ENCODE results near the gene FOXN1.

FOXN1 gene

DNA sequence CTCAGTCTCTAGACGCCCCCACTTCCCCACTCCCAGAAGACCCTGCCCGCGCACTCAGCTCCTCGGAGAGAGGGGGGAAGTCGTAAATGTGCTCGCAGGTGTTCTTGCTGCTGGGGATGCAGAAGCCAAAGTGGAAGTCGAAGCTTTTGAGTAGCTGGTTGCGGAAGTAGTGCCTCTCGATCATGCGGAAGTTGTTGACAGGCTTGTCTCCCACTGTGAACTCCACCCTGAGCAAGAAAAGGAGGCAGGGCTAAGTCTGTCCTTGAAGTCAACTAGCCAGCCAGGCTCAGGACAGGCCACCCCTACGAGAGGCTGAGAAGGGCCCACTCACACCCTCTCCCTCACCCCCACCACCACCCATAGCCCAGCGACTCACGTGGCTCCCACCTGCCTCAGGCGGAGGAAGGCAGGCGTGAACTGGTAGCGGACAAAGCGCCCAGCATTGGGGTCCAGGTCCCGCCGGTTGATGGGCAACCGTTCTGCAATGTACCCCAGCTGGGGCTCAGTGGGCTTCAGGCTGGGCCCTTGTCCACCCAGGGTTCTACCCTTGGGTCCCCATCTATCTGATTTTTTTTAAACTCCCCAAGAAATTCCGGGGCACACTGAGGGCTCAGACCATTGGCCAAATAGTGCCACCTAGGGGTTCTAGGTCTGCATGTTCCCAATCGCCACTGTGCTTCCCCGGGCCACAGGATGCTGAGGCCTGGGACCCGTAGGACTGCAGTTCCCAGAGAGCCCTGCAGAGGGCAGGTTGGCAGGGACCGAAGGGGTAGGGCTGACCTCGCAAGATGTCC, 41.7 kb downstream of the FOXN1 start:
- DNase-seq (ENCODE audit: low read depth): peak; percentile 11

DNA sequence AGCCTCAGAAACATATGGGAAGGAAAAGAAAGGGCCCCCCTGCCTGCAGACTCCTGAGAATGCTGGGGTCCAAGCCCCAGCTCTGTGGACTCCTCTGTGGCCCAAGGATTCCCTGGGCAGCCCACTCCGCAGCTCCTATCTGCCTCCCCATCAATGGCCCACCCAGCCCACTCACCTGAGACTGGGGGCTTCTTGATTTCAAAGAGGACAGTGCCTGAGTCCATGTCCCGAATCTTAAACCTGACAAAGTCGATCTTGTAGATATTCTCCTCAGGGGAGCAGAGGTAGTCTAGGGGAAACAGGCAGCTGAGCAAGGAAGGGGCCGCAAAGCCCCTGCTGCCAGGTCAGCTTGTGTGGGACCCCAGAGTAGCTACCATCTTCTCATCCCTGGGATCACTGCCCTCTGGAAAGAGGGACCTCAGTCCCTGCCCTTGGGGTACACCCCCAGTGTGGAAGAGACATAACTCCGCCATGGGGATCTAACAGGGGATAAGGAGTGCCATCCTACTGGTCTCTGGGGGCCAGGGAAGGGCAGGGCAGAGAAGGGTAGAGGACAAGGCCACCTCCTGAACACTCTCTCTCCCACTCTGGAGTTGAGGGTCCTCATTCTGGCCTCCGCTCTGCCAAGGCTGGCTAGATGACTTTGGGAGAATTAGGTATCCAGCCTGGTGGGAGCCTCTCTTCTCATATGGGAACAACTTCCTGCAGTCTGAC, 42.4 kb downstream of the FOXN1 start:
- no peak for DNase-seq (ENCODE audit: low read depth)

DNA sequence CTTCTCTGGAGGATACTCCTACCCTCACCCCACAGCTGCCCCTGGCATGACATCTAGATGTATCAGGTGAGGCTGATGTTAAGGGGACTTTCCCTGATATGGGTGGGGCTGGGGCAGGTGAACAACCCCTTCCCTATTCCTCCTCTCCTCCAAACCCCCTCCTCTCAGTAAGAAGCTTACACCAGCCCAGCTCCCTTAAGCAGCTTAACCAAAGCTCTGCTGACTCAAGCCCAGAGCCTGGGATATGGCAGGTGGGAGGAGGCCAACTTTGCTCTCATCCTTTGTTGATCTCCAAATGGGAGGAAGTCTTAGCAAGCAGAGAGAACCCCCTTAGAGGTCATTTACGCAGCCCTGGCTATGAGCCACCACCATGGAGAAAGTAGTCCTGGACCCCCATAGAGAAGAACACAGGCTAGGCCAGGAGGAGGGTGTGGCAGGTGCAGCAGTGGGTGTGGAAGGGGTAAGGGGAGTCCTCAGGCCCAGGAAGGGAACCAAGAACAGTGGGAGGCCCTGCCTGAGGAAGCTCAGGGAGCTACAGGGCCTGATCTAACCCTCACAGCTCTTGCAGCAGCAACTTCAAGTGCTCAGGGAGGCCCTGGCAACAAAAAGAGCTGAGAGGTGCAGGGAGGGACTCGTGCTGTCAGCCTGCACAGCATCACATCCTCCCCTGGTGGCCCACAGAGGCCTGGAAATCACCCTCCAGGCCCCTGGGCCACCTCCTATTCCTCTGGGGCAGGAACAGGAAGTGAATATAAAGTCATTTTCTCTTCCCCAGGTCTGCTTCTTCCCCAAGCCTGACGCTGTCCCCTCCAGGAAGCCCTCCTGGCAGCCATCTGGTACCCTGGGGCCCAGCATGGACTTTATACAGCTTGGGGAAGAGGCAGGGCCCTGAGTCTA, 43.3 kb downstream of the FOXN1 start:
- DNase-seq (ENCODE audit: low read depth): peak; percentile 15

DNA sequence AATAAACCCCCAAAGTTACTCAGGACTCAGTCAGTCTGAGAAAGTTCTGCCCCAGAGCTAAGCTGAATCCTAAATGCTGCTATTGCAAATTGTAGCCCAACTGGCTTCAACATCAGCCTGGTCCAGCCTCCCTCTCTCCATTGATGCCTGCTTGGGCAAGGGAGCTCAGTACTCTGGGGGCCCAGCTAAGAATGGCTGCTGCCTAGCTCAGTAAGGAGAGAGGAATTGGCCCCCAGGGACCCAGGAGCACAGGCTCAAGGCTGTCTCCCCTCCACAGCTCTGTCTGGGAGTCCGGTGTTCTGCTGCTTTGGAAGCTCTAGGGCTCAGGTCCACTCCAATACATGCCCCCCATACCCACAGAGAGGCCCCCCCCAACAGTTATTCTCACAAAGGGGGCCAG, 44.7 kb downstream of the FOXN1 start:
- DNase-seq (ENCODE audit: low read depth): no peak

DNA sequence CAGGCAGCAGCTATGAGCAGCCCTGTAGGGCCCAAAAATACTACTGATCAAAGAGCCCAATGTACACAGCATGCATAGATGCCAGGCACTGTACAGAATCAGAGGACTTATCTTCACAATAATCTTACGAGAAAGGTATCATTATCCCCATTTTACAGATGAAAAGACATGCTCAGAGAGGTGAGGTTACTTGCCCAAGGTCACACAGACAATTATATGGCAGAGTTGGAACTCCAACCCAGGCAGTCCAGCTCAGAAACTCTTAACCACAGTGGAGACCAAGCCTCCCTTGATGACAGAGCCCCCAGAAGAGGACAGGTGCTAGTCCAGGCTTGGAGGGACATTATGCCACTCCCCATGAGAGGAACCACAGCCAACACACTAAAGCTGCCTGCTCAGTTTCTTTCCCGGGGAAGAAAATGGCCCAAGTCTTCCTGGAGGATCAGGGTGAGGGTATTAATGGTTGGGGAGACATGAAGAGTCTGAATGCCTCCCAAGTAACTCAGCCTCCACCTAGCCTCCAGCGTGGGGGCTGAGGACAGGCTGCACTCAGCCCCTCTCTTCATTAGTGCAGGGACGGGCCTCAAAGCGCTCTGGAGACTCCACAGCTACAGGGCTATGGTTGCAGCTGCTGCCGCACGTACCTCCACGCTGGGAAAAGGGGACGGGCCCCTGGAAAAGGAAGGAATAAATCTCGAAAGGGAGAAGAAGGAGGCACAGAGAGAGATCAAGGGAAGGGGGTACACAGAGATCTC, 45.5 kb downstream of the FOXN1 start:
- no peak for DNase-seq (ENCODE audit: low read depth)

DNA sequence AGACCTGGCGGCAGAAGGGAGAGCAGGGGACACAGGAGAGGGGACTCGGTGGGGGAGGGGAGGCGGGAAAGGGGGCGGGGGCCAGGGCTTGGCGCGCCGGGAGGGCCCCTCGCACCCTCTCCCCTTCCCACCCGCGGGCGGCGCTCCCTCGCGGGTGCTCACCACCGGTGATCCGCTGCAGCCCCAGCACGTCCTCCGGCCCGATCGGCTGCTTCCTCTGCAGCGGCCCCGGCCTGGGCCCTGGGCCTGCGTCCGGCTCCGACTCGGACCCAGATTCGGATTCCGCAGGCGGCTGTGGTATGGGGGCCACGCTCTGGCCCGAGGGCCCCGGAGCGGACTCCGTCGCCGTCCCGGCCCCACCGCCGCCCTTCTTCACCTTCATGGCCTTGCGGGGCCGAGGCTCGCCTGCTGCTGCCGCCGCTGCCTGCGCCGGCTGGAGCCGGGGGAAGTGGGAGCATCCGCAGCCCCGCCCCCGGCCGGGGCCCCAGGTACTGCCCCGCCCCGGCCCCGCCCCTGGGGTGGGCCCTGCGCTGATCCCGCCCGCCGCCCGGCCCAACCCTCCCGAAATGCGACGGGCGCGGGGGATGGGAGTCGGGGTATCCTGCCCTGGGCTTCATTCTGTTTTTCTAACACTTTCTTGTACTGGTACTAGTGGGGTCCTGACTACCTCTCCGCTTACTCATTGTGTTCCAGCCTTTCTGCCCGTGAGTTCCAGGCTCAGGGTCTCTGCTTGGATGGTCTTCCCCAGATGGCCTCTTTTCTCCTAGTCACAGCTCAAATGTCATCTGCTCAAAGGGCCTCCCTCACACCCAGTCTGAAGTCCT, 46.2 kb downstream of the FOXN1 start, which contains the start of gene UNC119:
UNC119 (minus strand) TSS at position 449 of the 824 bp plus-strand sequence; CDS start at position 382, 67 bp downstream.
- DNase-seq (ENCODE audit: low read depth): peak; percentile 61

DNA sequence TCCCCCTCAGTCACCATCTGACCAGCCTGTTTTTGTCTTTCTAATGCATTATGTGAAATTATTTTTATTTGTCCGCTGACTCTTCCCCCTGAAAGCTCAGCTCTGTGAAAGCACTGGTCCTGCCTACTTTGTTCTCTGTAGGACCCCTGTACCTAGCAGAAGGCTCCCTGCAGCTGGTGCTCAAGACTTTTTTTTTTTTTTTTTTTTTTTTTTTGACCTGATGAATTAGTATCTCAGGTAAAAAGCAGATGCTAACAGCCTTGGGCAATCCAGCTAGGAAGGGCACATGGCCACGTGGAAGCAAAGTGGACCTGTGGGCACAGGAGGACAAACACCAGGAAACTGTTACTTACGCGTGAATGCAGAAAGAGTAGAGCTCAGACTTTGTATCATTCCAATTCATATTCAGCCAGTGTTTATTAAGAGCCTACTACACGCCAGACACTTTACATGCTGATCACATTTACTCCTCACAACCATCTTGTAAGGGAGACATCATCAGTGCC, 46.9 kb downstream of the FOXN1 start:
- DNase-seq (ENCODE audit: low read depth): no peak

DNA sequence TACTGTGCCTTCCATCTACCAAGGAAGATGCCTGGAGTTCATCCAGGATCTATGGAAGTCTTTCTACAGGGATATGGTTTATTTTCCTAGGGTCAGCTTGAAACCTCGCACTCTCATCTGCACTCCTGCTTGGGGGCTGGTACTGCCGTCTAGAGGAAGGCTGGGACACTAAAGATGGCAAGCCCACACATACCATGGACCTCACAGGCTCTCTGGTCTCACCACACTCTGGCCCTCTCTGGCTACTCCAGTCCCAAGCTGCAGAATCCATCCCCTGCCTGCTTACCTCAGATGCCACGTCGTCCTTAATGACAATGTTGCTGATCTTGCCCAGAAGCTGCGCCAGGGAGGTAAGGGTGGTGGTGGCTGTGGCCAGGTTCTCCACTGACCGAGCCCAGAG, 48.4 kb downstream of the FOXN1 start:
- no peak for DNase-seq (ENCODE audit: low read depth)

DNA sequence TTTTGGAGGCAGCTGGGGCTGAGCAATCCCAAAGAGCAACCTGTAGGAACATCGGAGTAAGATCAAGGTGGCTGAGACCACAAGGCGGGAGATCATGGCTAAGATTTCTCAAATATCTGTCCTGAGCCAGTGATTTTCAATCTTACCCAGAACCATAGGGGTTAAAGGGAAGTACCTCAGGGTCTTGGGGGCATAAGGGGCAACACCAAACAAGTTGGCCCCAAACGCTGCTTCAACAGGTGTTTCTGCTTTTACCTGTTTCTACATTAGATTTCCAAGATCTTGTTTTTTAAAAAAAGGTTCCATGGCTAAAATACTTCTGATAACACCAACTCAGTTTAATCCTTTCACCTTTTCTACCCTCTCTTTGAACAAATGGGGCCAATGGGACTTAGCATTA, 48.9 kb downstream of the FOXN1 start:
- no peak for DNase-seq (ENCODE audit: low read depth)

DNA sequence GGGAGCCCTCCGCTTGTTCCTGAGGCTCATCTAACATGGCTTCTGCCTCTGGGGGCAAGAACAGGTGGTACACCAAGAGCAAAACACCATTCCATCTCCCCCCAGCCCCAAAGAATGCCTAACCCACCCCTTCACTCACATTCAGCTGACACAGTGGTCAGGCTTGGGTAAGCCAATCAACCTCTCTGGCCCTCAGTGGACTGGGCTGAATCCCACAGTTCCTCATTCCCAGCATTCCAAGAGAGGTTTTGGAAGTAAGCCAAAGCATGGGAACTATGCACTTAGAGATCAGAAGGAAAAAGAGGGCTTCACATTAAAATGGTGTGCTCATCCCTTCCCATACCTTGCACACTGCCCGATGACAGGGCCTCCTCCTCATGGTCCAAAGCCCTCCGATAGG, 57.3 kb downstream of the FOXN1 start:
- DNase-seq (ENCODE audit: low read depth): no peak

DNA sequence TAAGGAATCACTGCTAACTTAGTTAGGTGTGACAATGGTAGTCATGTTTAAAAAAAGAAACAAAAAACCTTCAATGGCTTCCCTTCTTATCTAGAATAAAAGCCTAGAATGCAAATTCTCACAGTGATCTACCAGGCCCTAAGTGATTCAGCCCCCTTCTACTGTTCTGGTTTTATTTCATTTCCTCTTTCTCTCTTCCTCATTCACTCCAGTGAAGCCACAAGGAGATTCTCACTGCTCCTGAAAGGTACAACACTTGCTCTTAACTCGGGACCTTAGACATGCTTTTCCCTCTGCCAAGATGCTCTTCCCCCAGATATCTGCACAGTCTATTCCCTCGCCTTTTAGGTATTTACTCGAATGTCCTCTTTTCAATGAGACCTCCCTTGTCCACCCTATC, 61.5 kb downstream of the FOXN1 start:
- DNase-seq (ENCODE audit: low read depth): no peak

DNA sequence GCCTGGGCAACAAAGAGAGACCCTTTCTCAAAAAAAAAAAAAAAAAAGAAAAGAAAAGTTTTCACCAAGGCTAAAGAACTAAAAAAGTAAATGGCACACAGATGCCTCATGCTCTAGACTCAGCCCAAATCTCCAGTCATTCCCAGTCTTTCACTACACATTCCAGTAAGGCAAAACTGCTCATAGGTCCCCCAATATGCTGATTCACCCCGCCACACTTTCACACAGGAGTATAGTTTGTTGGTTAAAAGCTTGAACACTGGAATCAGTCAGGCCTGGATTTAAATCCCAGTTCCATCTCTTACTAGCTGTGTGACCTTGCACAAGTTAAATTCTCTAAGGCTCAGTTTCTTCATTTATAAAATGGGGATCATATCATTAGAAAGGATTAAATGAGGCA, 63.3 kb downstream of the FOXN1 start:
- no peak for DNase-seq (ENCODE audit: low read depth)

DNA sequence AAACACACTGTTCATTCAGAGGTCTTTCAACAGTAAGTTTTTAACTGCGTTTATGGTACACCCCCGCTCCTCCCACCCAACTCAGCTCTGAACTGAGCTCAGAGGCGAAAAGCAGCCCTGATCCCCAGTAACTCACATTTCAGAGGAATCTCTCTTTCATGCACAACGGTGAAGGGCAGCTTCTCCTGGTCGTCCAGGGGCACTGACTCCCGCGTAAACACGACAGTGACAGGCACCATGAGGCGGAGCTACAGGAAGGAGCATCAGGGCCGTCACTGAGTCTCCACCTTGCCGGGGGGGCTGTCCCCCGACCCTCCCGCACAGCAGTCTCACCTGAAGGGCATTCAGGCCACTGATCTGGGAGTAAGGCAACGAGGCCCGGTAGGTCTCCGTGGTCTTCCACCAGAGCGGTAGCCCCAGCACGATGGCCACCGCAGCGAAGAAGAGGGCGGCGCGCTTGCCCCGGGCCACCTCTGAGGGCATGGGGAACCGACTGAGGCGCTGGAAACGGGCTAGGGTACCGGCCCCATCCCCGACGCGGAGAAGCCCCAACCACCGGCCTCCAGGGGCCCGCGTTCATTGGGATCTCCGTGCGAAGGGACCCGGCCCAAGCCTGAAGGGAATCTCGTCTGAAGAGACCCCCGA, 64.7 kb downstream of the FOXN1 start:
- DNase-seq (ENCODE audit: low read depth): peak; percentile 15

DNA sequence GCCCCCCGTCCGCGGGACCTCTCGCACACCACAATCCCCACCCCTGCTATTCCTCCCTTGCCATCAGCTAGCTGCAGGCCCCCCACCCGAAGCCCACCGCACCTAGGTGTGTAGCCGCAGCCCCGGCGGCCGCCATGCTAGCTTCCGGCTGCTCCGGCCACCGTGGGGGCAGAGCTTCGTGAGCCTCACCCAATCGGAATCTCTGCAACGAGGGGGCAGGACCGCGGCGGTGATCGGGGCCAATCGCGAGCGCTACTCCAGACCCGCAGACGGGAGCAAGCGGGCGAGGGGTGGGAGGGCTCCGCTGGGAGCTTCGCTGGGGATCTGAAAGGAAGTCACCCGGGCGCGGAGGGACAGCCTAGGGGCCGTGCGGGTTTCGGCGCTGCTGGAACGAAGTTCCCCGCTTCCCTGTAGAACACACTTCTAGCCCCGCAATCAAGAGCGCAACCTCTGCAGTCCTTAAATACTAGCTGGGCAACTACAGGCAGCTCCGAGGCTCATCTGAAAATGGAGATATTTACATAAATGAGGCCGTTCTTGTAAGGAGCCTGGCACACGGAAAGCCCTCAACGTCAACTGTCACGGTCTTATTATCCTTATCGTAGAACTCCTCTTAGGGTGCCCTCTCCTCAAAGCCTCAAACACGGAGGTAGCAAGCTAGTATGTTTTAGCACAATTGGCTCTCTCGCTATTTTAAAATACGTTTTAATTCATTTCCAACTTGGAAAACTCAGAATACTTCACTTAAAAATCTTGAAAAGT, 65.4 kb downstream of the FOXN1 start, which contains the start of gene PIGS:
PIGS (minus strand) TSS at position 164 of the 762 bp plus-strand sequence; CDS start at position 136, 28 bp downstream.
- DNase-seq (ENCODE audit: low read depth): peak; percentile 87

DNA sequence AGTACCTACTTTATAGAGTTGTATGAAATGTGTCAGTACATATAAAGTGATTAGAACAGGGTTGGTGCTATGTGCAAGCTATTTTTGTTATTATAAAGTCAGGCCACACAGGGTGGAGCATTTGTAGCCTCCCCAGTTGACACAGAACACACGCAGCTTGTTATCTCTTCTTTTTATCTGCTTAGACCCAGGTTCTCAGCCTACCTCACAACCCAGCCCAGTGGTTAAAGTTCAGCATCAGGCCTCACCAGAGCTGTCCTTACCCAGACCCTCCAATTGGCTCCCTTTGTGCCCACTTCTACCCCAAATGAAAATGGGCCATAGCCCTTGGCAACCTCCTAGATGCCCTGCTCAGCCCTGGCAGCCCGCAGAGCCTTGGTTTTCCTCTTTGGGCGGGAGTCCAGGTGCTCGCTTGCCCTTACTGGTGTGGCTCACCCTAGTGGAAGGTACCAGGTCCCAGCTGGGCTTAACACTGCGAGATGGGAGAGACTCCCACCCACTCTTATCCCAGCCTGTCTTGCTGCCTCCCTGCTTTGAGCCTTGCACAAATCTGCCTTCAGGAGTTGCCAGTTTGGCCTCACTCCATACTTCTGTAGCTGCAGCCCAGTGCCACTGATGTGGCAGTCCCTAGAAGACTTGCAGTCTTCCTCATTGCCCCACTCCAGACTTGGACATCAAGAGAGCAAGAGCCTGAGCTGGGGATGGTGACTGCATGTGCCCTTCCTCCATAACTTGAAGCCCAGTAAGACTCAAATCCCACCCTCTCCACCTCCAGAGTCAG, 66.3 kb downstream of the FOXN1 start:
- DNase-seq (ENCODE audit: low read depth): no peak

DNA sequence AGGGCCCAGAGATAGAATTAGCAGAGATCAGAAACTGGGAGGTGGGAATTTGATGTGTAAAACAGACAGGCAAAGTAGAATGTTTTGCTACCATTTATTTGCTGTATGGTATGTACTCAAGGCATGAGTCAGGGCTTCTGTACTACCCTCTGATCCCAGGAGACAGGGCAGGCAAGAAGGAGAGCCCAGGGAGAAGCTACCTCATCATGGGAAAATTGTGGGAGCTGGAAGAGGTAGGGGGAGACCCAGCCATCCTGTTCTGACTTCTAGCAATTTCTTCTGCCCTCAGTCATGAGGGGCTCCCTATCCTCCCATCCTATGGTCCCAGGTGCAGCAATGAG, 66.9 kb downstream of the FOXN1 start:
- DNase-seq (ENCODE audit: low read depth): no peak

DNA sequence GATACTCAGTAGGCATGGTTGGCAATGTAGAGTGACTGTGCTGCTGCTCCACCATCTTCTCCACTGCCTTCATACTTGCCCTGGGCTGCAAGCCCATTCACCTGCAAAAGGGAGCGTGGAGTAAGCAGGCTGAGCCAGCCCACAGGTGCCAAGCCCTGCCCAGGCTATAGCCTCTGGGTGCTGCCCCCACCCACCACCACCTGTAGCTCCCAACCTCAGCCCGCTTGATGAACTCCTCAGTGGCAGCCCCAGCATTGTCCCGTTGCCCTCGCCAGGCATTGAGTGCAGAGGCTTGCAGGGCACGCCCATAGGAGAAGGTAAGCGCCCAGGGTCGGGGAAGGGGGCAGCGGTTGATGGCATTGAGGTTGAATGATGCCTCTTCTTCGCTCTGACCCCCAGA, 67.4 kb downstream of the FOXN1 start:
- no peak for DNase-seq (ENCODE audit: low read depth)

DNA sequence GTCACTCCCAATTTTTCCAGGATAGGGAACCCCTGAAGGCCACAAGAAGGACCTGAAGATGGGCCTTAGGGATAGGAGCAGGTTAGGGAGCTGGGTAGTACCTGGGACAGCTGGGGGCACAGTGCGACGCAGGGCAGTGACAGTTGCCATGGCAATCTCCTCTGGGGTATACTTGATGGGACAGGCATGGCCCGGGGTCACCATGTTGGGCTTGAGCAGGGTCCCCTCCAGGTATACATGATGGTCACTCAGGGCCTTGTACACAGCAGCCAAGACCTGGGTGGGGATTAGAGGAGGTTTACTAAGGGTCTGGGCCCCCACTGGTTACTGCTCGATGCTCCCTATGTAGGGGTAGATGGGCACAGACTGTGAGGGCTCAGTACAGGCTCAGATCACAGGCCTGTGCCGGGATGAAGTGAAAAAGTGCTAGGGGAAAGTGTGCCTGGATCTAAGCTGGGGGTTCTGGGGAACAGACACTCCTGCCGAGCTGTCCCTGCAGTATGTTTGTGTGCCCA, 67.9 kb downstream of the FOXN1 start:
- no peak for DNase-seq (ENCODE audit: low read depth)

All from stimulated activated CD8-positive, alpha-beta memory T cell treated with anti-CD3 and anti-CD28 coated beads, Interleukin-12 subunit alpha, Interleukin-12 subunit beta, amount 100 ng/mL, for 1 hour (primary cell).